ENCODE results near the gene TAS2R16.

TAS2R16 gene

GRCh38 chr7:123022576-123022975 lies 27.1 kb upstream of the TAS2R16 start:
- Histone ChIP-seq H3K4me3 (ENCODE audit: insufficient read depth, low read depth, low read length) (no peak overlapping the region), H3K4me1 (ENCODE audit: control insufficient read depth, insufficient read depth, low read length) (peaks cover 7% of the 10 kb centered on the region), H3K9me3 (ENCODE audit: control insufficient read depth, low read length) (peaks cover 3% of the 10 kb centered on the region), H3K27ac (ENCODE audit: insufficient read depth, low read depth, low read length, poor library complexity, severe bottlenecking) (no peak overlapping the region), H3K27me3 (ENCODE audit: control insufficient read depth, insufficient read depth, low read length, poor library complexity, severe bottlenecking) (no peaks in the 10 kb centered on the region), H3K36me3 (ENCODE audit: control insufficient read depth, insufficient read depth, low read length) (no peaks in the 10 kb centered on the region)
- 87% methylated on average over 1 of the region's 1 CpG; no CpG with 5 or more reads in 1 of the 2 experiments for WGBS, 2 experiments

GRCh38 chr7:123012435-123012834 lies 16.9 kb upstream of the TAS2R16 start:
- Histone ChIP-seq H3K4me1 (ENCODE audit: control insufficient read depth, insufficient read depth, low read length) (no peaks in the 10 kb centered on the region), H3K27me3 (ENCODE audit: control insufficient read depth, insufficient read depth, low read length, poor library complexity, severe bottlenecking) (no peaks in the 10 kb centered on the region), H3K4me3 (ENCODE audit: insufficient read depth, low read depth, low read length) (no peak overlapping the region), H3K36me3 (ENCODE audit: control insufficient read depth, insufficient read depth, low read length) (no peaks in the 10 kb centered on the region), H3K27ac (ENCODE audit: insufficient read depth, low read depth, low read length, poor library complexity, severe bottlenecking) (no peak overlapping the region), H3K9me3 (ENCODE audit: control insufficient read depth, low read length) (no peaks in the 10 kb centered on the region)

- H3K27ac ChIP-seq (ENCODE audit: insufficient read depth, low read depth, low read length, poor library complexity, severe bottlenecking) = no peak overlapping the region
- no peaks in the 10 kb centered on the region for H3K36me3 ChIP-seq (ENCODE audit: control insufficient read depth, insufficient read depth, low read length)
- no peak overlapping the region for H3K4me3 ChIP-seq (ENCODE audit: insufficient read depth, low read depth, low read length)
- H3K27me3 ChIP-seq (ENCODE audit: control insufficient read depth, insufficient read depth, low read length, poor library complexity, severe bottlenecking) = no peaks in the 10 kb centered on the region
- WGBS, 2 experiments = 92 to 93% methylated on average over 2 of the region's 2 CpGs
- no peaks in the 10 kb centered on the region for H3K4me1 ChIP-seq (ENCODE audit: control insufficient read depth, insufficient read depth, low read length)
- H3K9me3 ChIP-seq (ENCODE audit: control insufficient read depth, low read length) = no peaks in the 10 kb centered on the region
These were observed 16.4 kb upstream of the TAS2R16 start for GRCh38 chr7:123011766-123012369.

GRCh38 chr7:123004931-123005330 lies 9.4 kb upstream of the TAS2R16 start:
- no peak overlapping the region for H3K27ac ChIP-seq (ENCODE audit: insufficient read depth, low read depth, low read length, poor library complexity, severe bottlenecking)
- 87 to 91% methylated on average over 1 of the region's 1 CpG for WGBS, 2 experiments
- H3K9me3 ChIP-seq (ENCODE audit: control insufficient read depth, low read length) = no peaks in the 10 kb centered on the region
- no peaks in the 10 kb centered on the region for H3K36me3 ChIP-seq (ENCODE audit: control insufficient read depth, insufficient read depth, low read length)
- H3K27me3 ChIP-seq (ENCODE audit: control insufficient read depth, insufficient read depth, low read length, poor library complexity, severe bottlenecking) = no peaks in the 10 kb centered on the region
- H3K4me1 ChIP-seq (ENCODE audit: control insufficient read depth, insufficient read depth, low read length) = no peaks in the 10 kb centered on the region
- H3K4me3 ChIP-seq (ENCODE audit: insufficient read depth, low read depth, low read length) = no peak overlapping the region

GRCh38 chr7:123003539-123004126 lies 8.1 kb upstream of the TAS2R16 start:
- Histone ChIP-seq H3K27ac (ENCODE audit: insufficient read depth, low read depth, low read length, poor library complexity, severe bottlenecking) (no peak overlapping the region), H3K36me3 (ENCODE audit: control insufficient read depth, insufficient read depth, low read length) (no peaks in the 10 kb centered on the region), H3K4me1 (ENCODE audit: control insufficient read depth, insufficient read depth, low read length) (no peaks in the 10 kb centered on the region), H3K27me3 (ENCODE audit: control insufficient read depth, insufficient read depth, low read length, poor library complexity, severe bottlenecking) (no peaks in the 10 kb centered on the region), H3K4me3 (ENCODE audit: insufficient read depth, low read depth, low read length) (no peak overlapping the region), H3K9me3 (ENCODE audit: control insufficient read depth, low read length) (no peaks in the 10 kb centered on the region)
- 93 to 94% methylated on average over 5 of the region's 5 CpGs for WGBS, 2 experiments

GRCh38 chr7:122989577-122989976 lies 5.9 kb downstream of the TAS2R16 start:
- no peaks in the 10 kb centered on the region for H3K27me3 ChIP-seq (ENCODE audit: control insufficient read depth, insufficient read depth, low read length, poor library complexity, severe bottlenecking)
- no peaks in the 10 kb centered on the region for H3K4me1 ChIP-seq (ENCODE audit: control insufficient read depth, insufficient read depth, low read length)
- no peaks in the 10 kb centered on the region for H3K9me3 ChIP-seq (ENCODE audit: control insufficient read depth, low read length)
- H3K36me3 ChIP-seq (ENCODE audit: control insufficient read depth, insufficient read depth, low read length) = no peaks in the 10 kb centered on the region
- no peak overlapping the region for H3K27ac ChIP-seq (ENCODE audit: insufficient read depth, low read depth, low read length, poor library complexity, severe bottlenecking)
- no peak overlapping the region for H3K4me3 ChIP-seq (ENCODE audit: insufficient read depth, low read depth, low read length)
- 100% methylated on average over 1 of the region's 2 CpGs for WGBS, 2 experiments

GRCh38 chr7:122989041-122989440 lies 6.5 kb downstream of the TAS2R16 start:
- no peak overlapping the region for H3K27ac ChIP-seq (ENCODE audit: insufficient read depth, low read depth, low read length, poor library complexity, severe bottlenecking)
- H3K27me3 ChIP-seq (ENCODE audit: control insufficient read depth, insufficient read depth, low read length, poor library complexity, severe bottlenecking) = no peaks in the 10 kb centered on the region
- H3K4me1 ChIP-seq (ENCODE audit: control insufficient read depth, insufficient read depth, low read length) = no peaks in the 10 kb centered on the region
- H3K4me3 ChIP-seq (ENCODE audit: insufficient read depth, low read depth, low read length) = no peak overlapping the region
- no peaks in the 10 kb centered on the region for H3K36me3 ChIP-seq (ENCODE audit: control insufficient read depth, insufficient read depth, low read length)
- 90 to 94% methylated on average over 6 of the region's 6 CpGs for WGBS, 2 experiments
- no peaks in the 10 kb centered on the region for H3K9me3 ChIP-seq (ENCODE audit: control insufficient read depth, low read length)

- H3K27ac ChIP-seq (ENCODE audit: insufficient read depth, low read depth, low read length, poor library complexity, severe bottlenecking) = no peak overlapping the region
- WGBS, 2 experiments = 96 to 99% methylated on average over 3 to 4 of the region's 4 CpGs
These were observed 7.2 kb downstream of the TAS2R16 start for GRCh38 chr7:122988333-122988732.

GRCh38 chr7:122987463-122987862 lies 8.0 kb downstream of the TAS2R16 start:
- H3K4me3 ChIP-seq (ENCODE audit: insufficient read depth, low read depth, low read length) = no peak overlapping the region
- no peaks in the 10 kb centered on the region for H3K36me3 ChIP-seq (ENCODE audit: control insufficient read depth, insufficient read depth, low read length)
- no peaks in the 10 kb centered on the region for H3K27me3 ChIP-seq (ENCODE audit: control insufficient read depth, insufficient read depth, low read length, poor library complexity, severe bottlenecking)
- no peak overlapping the region for H3K27ac ChIP-seq (ENCODE audit: insufficient read depth, low read depth, low read length, poor library complexity, severe bottlenecking)
- WGBS, 2 experiments = 90 to 98% methylated on average over 1 to 2 of the region's 2 CpGs
- no peaks in the 10 kb centered on the region for H3K4me1 ChIP-seq (ENCODE audit: control insufficient read depth, insufficient read depth, low read length)
- H3K9me3 ChIP-seq (ENCODE audit: control insufficient read depth, low read length) = no peaks in the 10 kb centered on the region

More at GRCh38 chr7:122988333-122988732, 7.2 kb downstream of the TAS2R16 start:
- Histone ChIP-seq H3K4me3 (ENCODE audit: insufficient read depth, low read depth, low read length) (no peak overlapping the region), H3K36me3 (ENCODE audit: control insufficient read depth, insufficient read depth, low read length) (no peaks in the 10 kb centered on the region), H3K9me3 (ENCODE audit: control insufficient read depth, low read length) (no peaks in the 10 kb centered on the region), H3K4me1 (ENCODE audit: control insufficient read depth, insufficient read depth, low read length) (no peaks in the 10 kb centered on the region), H3K27me3 (ENCODE audit: control insufficient read depth, insufficient read depth, low read length, poor library complexity, severe bottlenecking) (no peaks in the 10 kb centered on the region)

GRCh38 chr7:122984021-122984420 lies 11.5 kb downstream of the TAS2R16 start:
- 96 to 97% methylated on average over 2 of the region's 2 CpGs for WGBS, 2 experiments
- Histone ChIP-seq H3K27ac (ENCODE audit: insufficient read depth, low read depth, low read length, poor library complexity, severe bottlenecking) (no peak overlapping the region), H3K4me3 (ENCODE audit: insufficient read depth, low read depth, low read length) (no peak overlapping the region), H3K4me1 (ENCODE audit: control insufficient read depth, insufficient read depth, low read length) (no peaks in the 10 kb centered on the region), H3K36me3 (ENCODE audit: control insufficient read depth, insufficient read depth, low read length) (no peaks in the 10 kb centered on the region), H3K27me3 (ENCODE audit: control insufficient read depth, insufficient read depth, low read length, poor library complexity, severe bottlenecking) (no peaks in the 10 kb centered on the region), H3K9me3 (ENCODE audit: control insufficient read depth, low read length) (no peaks in the 10 kb centered on the region)
